ENCODE results near the gene STRIP2.
A peak's percentile ranks its signal among the peaks of the same experiment; 100 is the strongest.
"Not testable (repeated sequence)": the region's sequence is repeated elsewhere in the genome, so short reads cannot be mapped to it uniquely, and the experiment has no call there.

Gene STRIP2

GRCh38 chr7:129417073-129417472 lies 17.2 kb upstream of the STRIP2 start:
- DNase-seq (ENCODE audit: low read depth in 4 of 4, low spot score in 1 of 4): no peak

- no peak for DNase-seq (ENCODE audit: low read depth in 4 of 4, low spot score in 1 of 4)
Measured at GRCh38 chr7:129421717-129422250, 12.4 kb upstream of the STRIP2 start.

- no peak for DNase-seq (ENCODE audit: low read depth in 4 of 4, low spot score in 1 of 4)
Measured at GRCh38 chr7:129422727-129423126, 11.5 kb upstream of the STRIP2 start.

- DNase-seq (ENCODE audit: low read depth in 4 of 4, low spot score in 1 of 4): no peak
Measured at GRCh38 chr7:129423700-129424410, 10.4 kb upstream of the STRIP2 start.

DNA sequence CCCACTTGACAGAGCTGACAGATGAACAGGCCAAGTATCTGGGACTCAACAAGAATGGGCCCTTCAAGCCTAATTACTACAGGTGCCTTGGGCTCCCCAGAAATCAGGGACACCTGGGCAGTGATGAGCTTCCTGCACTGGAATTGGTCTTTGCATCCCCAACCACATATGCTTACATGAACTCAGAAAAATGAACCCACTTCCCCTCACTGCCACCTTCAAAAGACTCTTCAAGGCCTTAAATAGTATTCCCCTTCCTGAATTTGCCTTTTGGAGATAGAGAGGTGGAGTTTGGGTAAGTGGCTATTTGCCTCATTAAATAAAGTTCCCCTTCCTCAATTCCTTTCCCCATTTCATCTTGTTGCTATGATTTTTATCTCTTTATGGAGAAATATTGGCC lies 7.8 kb upstream of the STRIP2 start:
- no peak for DNase-seq (ENCODE audit: low read depth in 4 of 4, low spot score in 1 of 4)

DNA sequence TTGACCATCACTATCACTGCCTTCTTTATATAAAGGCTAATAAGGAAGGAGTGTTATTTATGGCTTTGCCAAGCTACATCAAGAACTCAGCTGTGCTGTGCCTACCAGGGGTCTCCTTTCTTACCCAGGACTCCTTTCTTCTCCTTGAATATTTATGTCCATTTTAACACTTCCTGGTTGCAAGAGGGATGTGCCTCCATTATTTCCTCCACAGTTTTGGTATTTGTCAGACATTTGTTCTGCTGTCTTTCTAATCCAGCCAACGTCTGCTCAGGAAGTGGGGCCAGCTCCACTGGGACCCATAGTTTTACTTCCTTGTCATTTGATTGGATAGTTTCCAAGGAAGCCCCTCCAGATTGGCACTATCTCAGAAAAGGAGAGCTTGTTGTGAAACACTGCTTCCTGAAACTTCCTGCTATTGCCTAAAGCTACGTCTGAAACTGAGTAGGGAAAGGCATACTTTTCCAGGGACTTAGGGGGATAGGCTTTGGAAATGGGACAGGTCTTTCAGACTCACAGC lies 6.6 kb upstream of the STRIP2 start:
- DNase-seq (ENCODE audit: low read depth in 4 of 4, low spot score in 1 of 4): no peak

GRCh38 chr7:129431911-129432643 lies 2.2 kb upstream of the STRIP2 start:
- no peak for DNase-seq (ENCODE audit: low read depth in 4 of 4, low spot score in 1 of 4)

GRCh38 chr7:129434675-129435318 lies 565 bp downstream of the STRIP2 start:
- DNase-seq (ENCODE audit: low read depth in 4 of 4, low spot score in 1 of 4): no peak

DNA sequence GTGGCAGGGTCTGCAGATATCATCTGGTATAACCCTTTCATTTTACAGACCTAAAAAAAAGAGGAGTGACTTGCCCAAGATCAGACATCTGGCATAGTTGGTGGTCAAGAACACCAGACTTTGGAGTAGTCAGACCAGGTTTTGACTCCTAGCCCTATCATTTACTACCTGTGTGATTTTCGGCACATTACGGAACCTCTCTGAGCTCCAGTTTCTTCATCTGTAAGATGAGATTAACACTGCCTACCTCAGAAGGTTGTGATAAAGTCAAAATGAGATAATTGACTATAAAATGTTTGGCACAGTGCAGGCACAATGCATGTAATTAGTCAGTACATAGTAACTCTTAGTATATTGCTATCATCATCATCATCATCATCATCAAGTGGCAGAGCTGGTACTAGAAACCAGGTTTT lies 1.2 kb downstream of the STRIP2 start:
- no peak for DNase-seq (ENCODE audit: low read depth in 4 of 4, low spot score in 1 of 4)

DNA sequence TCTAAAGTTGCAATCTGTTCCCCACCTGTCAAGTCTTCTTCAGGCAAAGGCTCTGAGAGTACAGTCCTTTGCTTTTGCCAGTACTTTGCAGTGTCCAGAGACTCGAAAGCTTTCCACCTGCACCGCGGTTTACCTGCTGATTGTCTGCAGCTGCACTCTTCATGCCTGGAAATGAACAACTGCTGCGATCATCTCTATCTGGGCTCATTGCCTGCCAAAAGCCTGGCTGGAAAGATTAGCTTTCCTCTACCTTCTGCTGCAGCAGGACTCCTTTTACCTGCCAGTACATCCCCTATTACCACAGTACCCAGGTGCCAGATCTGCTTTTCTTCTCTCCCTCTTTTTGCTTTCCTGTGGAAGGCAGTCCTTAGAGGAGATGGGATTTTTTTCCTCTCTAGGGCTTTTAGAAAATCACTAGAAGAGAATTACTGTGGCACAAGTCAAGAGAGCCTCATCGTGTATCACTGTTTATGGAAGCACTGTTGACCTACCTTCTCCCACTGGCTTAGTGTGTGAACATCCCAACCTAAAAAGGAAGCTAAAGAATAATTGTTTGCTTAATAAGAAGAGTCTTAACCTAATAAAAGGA lies 2.2 kb downstream of the STRIP2 start:
- DNase-seq (ENCODE audit: low read depth in 4 of 4, low spot score in 1 of 4): no peak

- DNase-seq (ENCODE audit: low read depth in 4 of 4, low spot score in 1 of 4): no peak
Measured at GRCh38 chr7:129437190-129437589, 3.0 kb downstream of the STRIP2 start.

GRCh38 chr7:129438281-129438838 lies 4.1 kb downstream of the STRIP2 start:
- DNase-seq (ENCODE audit: low read depth in 4 of 4, low spot score in 1 of 4): no peak

- peak; percentile 20 to 76 (median 38) for DNase-seq (ENCODE audit: low read depth in 4 of 4, low spot score in 1 of 4)
Measured at GRCh38 chr7:129438839-129439651, 4.8 kb downstream of the STRIP2 start.

DNA sequence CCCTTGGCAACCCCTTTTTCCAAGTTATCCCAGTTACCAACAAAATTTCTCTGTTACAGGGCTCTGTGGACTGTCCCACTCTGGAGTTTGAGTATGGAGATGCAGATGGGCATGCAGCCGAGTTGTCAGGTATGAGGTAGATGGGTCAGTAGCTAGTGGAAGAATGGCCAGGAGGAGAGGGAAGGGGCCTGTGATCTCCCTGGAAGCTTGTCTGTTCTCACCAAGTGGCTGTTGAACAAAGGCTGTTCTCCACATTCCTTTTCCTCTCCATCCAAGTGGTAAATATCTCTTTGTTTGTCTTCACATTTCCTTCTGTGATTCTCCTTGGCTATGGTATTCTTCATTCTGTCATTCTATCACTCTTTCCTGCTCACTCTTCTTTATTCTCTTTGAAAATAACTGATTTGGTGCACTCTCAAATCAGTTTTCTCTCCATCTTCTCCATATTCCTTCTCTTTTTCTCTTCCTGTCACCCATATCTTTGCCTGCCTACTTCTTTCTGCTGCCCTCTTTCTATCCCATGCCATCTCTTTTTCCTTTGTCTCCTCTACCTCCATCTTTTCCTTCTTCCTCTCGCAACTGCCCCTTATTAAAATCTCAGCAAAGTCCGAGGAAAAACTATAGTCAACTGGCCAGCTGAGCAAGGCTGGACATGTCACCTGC lies 5.9 kb downstream of the STRIP2 start:
- DNase-seq (ENCODE audit: low read depth in 4 of 4, low spot score in 1 of 4): no peak

DNA sequence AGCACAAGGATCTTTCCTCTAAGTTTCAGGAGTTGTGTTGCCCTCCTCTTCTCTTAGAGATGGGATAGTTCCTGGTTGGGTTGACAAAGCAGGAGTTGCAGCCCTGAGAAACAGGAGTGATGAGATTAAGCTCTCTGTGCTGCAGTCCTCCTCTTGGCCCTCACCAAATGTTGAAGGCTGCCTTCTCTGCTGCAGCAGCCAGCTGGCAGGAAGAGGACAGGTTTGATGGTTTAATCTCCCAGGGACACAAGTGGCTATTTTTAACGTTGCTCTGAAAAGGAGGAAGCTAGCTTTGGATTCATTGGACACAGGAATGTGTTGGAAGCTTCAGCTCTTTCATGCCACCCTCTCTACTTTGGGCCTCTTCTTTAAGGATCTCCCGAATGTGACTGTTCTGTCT lies 9.4 kb downstream of the STRIP2 start:
- no peak for DNase-seq (ENCODE audit: low read depth in 4 of 4, low spot score in 1 of 4)

- DNase-seq (ENCODE audit: low read depth in 4 of 4, low spot score in 1 of 4): not testable (repeated sequence)
Measured at GRCh38 chr7:129444776-129445175, 10.5 kb downstream of the STRIP2 start.

GRCh38 chr7:129446925-129447324 lies 12.7 kb downstream of the STRIP2 start:
- DNase-seq (ENCODE audit: low read depth in 4 of 4, low spot score in 1 of 4): not testable (repeated sequence)

GRCh38 chr7:129447445-129447844 lies 13.2 kb downstream of the STRIP2 start:
- DNase-seq (ENCODE audit: low read depth in 4 of 4, low spot score in 1 of 4): not testable (repeated sequence)

DNA sequence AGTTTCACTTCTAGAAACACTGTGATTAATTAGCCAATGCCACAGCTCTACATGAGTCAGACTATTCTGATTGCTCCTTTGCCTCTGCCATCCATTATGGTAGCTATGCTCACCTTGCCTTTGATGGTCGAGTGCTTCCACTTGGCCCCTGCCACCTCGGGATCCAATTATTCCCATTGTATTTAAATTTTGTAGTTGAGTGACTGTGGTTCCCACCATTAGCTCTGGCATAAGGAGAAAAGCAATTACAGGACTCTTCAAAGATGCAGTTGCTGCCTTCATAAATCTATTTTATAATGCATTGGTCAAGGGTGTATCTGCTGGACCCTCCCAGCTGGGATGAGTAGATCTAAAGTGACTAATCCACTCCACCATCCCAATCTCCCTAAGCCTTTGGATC lies 14.4 kb downstream of the STRIP2 start:
- DNase-seq (ENCODE audit: low read depth in 4 of 4, low spot score in 1 of 4): not testable (repeated sequence)

DNA sequence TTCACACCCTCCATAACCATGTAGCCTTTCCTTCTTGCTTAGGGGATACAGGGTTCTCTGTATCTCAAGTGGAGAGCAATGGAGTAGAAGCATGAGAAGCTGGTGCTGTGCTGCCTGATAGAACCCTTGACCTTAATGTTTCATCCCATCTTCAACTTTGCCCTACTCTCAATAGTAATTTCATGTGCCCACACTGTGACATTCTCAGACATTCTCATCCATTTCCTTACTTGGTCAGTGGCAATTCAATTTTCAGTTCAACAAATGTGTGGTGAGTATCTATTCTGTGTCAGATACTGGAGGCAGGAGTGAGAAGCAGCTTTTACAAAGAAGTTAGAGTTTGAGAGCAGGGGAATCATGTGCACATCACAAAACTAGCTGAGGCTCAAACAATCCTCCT lies 16.1 kb downstream of the STRIP2 start:
- no peak for DNase-seq (ENCODE audit: low read depth in 4 of 4, low spot score in 1 of 4)
